NCI-H2029 treated with DMSO at 0.1 percent for 48 hours (cell line): ENCODE data around the gene MIGA2.

Source experiments
- DNase-seq: peaks from one replicate; lab custom pipeline; 2025; lab: John Stamatoyannopoulos, UW

MIGA2 gene

DNA sequence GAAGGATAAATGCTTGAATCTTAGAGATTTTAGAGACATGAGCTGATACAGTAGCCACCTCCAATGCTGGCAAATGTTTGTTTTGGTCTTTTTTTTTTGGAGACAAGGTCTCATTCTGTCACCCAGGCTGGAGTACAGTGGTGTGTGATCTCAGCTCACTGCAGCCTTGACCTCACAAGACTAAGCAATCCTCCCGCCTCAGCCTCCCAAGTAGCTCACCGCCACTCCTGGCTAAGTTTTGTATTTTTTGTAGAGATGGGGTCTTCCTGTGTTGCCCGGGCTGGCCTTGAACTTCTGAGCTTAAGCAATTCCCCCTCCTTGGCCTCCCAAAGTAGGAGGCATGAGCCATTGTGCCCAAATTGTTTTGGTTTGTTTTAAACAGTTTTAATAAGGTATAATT, 37.7 kb downstream of the MIGA2 start:
- DNase-seq, result no peak

DNA sequence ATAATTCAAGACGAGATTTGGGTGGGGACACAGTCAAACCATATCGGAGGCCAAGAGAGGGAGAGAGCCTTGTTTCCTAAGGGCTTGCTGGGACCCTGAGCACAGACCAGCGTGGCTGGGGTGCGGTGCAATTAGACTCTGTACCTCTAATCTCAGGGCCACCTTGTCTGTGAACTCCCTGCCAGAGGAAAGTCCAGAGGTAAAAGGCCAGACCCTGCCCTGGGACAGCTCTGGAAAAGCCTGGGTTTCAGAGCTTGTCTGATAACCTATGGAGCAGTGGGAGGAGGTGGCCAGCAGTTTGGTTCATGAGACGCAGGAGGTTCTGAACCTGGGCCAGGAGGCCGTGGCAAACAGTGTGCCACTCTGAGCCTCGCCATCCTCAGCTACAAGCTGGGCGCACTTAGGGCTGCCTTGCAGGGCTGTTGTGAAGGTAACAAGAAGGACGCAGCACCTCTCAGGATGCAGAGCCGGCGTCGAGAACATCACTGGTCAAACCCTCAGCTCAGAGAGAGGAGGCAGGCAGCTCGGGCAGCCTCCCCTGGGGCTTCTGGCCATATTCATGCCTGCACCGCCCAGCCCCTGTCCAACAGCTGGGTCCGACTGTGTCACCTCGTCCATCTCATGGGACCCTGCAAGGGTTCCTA, 39.7 kb downstream of the MIGA2 start:
- no peak for DNase-seq

DNA sequence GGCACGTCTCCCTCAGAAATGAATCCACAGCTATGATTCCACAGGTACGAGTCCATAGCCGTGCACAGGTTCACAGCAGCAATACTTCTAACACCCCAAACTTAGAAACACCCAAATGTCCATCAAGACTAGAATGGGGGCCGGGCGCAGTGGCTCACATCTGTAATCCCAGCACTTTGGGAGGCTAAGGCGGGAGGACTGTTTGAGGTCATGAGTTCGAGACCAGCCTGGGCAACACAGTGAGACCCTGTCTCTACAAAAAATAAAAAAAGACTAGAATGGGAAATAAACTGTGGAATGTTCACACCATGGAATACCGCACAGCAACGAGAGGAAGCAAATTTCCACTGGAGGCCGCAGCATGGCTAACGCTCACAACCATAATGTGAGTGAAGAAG, 40.2 kb downstream of the MIGA2 start:
- DNase-seq, result no peak

GRCh38 chr9:129077236-129077635, 40.8 kb downstream of the MIGA2 start:
- DNase-seq, result no peak

GRCh38 chr9:129078691-129079503, 42.5 kb downstream of the MIGA2 start:
- DNase-seq, result no peak

DNA sequence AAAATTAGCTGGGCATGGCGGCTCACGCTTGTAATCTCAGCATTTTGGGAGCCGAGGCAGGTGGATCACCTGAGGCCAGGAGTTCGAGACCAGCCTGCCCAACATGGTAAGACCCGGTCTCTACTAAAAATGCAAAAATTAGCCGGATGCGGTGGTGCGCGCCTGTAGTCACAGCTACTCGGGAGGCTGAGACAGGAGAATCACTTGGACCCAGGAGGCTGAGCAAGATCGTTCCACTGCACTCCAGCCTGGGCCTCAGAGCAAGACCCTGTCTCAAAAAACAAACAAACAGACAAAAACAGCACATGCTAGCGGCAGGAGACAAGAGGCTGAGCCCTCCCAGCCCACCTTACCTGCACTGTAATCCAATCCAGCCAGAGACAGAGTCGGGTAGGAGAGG, 43.4 kb downstream of the MIGA2 start:
- DNase-seq, result no peak

DNA sequence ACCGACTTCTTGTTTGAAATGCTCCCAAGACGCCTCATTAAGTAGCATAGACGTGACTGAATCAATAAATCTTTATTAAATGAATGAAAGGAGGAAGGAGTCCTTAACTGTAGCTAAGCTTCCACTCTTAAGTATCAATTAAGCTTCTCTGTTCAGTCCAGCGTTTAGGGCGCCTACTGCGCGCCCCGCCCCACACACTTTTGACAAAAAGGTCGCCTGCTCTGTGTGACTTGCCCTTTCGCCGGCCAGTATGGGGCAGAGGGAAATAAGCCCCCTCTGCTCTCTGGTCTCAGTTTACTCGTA, 43.8 kb downstream of the MIGA2 start:
- no peak for DNase-seq

DNA sequence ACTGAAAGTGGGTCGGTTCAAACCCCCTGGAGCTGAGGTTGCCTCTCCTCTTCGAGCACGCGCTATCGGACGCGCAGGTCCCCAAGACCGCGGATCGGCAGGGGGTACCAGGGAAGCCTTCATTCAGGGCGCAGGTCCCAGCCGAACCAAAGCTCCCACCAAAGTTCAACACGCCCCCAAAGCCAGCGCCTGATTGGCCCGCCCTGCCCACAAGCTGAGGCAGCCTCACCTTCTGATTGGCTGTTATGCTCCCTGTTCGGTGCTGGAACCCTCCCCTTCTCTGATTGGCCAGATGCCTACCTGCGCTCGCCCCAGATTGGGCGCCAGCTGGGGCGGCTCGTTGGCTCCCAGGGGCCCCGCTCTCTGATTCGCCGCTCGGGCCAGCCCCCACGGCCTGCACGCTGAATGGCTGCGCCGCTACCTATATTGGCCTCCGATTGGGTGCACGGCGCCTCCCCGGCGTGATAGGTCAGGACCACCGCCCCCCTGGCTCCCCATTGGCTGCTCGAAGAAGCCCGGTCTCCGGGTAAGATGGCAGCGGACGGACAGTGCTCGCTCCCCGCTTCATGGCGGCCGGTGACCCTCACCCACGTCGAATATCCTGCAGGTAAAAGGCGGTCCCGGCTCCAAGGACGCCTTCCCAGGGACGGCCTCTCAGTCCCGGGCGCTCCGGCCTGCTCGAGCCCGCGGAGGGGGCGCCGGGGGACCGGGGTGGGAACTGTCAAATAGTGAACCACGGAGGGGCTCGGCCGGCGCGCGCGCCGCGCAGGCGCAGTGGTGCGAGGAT, 44.4 kb downstream of the MIGA2 start, which contains the start of gene DOLPP1:
DOLPP1 (plus strand) TSS at position 511 of the 787 bp plus-strand sequence; CDS start at position 532, 21 bp downstream.
- DNase-seq, result peak; percentile 95

GRCh38 chr9:129081388-129081904, 45.0 kb downstream of the MIGA2 start:
- no peak for DNase-seq

GRCh38 chr9:129084087-129084486, 47.7 kb downstream of the MIGA2 start:
- no peak for DNase-seq

DNA sequence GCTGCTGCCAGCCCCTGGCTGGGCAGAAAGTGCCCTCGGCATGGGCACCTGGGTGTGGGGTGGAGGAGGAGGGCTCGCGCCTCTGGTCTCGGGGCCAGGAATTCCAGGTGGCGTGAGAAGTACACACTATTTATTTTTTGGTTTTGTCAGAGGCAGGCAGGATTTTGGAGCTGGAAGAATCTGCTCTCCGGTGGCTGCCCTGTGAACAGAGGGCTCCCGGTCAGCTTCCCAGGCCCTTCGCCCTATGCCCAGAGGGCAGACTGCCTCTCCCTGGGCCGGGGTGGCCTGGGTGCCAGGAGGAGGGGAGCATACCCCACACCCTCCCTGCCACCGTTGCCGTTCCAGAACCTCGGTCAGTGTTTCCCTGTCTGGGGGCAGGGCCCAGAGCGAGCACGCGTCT, 52.8 kb downstream of the MIGA2 start:
- DNase-seq, result no peak

DNA sequence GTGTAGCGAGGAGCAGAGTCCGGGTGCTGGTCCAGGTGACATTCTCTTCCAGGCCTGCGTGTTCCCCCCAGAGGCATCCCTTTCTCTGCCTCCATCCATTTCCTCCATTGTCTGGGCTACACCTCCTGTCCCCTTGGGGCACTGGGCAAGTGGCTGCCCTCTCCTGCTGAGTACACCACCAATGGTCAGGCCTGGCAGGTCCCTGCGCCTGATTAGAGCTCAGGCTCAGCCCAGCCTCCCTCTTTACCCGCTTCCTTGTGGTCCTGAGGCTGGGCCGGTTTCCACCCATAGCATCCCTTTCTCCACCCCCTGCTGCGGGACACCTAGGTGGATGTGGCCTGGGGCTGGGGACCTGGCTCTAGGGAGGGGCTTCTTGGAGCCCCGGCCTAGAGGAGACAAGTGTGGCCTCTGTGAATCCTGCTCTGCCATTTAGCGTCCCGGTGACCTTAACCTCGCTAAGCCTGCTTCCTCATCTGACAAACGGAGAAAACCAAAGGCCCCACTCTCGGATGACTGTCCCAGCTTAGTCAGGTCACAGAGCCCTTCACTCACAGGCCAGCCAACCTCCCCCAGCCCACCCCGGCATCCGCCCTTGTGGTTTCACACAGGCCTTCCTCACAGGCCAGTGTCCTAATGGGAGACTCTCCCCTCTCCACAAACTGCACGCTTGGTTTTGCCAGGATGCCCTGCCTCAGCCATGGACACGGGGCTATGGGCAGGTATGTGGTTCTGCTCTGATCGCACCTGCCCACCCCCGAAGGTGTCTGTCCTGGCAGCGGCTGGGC, 57.4 kb downstream of the MIGA2 start:
- DNase-seq, result no peak

- no peak for DNase-seq
These were observed 58.2 kb downstream of the MIGA2 start for GRCh38 chr9:129094387-129095169.

- no peak for DNase-seq
These were observed 58.8 kb downstream of the MIGA2 start for GRCh38 chr9:129095170-129095667.

GRCh38 chr9:129095908-129096307, 59.5 kb downstream of the MIGA2 start:
- no peak for DNase-seq

- no peak for DNase-seq
These were observed 61.4 kb downstream of the MIGA2 start for GRCh38 chr9:129097671-129098306.

GRCh38 chr9:129098328-129098727, 61.9 kb downstream of the MIGA2 start:
- no peak for DNase-seq

DNA sequence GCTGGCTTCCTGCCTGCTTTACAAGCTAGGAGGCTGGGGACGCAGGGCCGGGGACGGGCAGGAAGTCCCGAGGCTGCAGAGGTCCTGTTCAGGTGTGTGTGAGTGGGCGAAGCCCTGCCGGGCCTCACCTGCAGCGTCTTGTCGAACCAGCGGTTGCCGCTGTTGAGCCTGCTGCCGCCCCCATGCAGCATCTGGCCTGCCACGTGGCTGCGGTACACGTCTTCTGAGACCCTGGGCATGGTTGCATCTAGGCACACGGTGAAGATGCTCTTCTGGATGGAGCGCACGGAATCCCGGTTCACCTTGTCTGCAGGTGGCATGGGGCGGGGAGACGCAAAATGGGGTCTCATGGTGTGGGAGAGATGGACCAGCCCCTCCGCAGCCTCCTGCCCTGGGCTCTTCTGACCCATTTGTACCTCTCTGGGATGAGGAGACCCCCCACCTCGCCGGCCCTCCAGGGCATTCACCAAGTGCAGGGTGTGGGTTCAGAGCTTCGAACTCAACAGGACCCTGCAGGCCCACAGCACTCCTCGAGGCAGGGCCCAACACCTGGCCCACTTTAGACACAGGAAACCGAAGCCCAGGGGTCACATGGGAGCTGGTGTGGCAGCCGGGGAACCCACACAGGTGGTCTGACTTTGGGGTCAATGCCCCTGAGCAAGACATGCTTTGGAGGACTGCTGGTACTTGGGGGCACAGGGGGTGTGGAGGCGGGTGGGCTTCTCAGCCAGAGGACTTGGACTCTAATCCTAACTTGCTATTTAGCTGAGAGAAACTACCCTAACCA, 64.2 kb downstream of the MIGA2 start:
- no peak for DNase-seq

DNA sequence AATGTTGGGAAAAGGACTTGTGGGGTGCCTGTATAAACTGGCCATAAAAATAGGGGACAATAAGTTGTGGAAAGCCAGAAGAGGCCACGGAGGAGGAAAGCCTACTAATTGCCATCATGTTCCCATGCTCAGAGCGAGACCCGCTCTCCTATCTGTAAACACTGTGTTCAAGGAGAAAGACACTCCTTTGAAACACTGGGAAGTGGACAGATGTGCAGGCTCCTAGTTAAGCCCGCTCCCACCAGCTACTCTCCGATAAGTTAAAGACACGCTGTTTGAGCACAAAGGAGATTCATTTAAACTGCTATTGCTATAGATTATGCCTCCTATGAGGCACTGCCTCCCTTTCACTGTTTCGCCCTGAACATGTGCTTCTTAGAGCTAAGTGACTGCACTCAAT, 64.9 kb downstream of the MIGA2 start:
- DNase-seq, result no peak

- no peak for DNase-seq
These were observed 65.7 kb downstream of the MIGA2 start for GRCh38 chr9:129102095-129102525.
